B cell (primary cell): ENCODE measurements around the gene GPR37. TPM values are rescaled to one million over a fixed set of nuclear protein-coding genes. Genes with fewer than 3 reads are reported as not detected.

Experiments
- ATAC-seq: fragments of 200-7000 bp; cut with Tn5 transposase; one replicate; pipeline ENCODE4 v1.10.0; 2021; ENCODE audit warnings: low read depth, mild to moderate bottlenecking, moderate number of reproducible peaks, moderate library complexity
- CTCF ChIA-PET: fragments of 350-600 bp; sonication (Branson Sonifier 250); formaldehyde crosslinking; loops from one replicate; lab custom pipeline; 2021; ENCODE audit warnings: antibody characterized with exemption, inconsistent platforms; lab: Charles Lee
- POLR2A ChIA-PET: fragments of 350-600 bp; sonication (Branson Sonifier 250); formaldehyde crosslinking; loops from one replicate; lab custom pipeline; 2021; ENCODE audit warnings: antibody characterized with exemption; lab: Charles Lee
- DNase-seq: peaks from one replicate; pipeline ENCODE4 v3.0.0; 2013
- H2AFZ ChIP-seq: 2 replicates; pipeline ENCODE4 v1.6.1; 2012; ENCODE audit warnings: mild to moderate bottlenecking, low read depth, low read length; ENCODE audit not compliant: insufficient read depth, poor library complexity, severe bottlenecking
- H3K27ac ChIP-seq, 2 donors: 1 replicate in 1 of 2; 2 replicates in 1 of 2; pipeline ENCODE4 v1.5.1; 2012 to 2013; ENCODE audit warnings: low read length in 2 of 2, mild to moderate bottlenecking in 2 of 2, moderate library complexity in 1 of 2
- H3K27me3 ChIP-seq, 4 experiments: fragments of 200-600 bp in 1 of 4; sonication (generic) in 1 of 4; replicated peaks in 1 of 4; 1 replicate in 2 of 4; 2 replicates in 2 of 4; pipeline versions ENCODE4 v1.6.1 to v1.7.0; 2013 to 2016; ENCODE audit warnings: low read length in 3 of 4, mild to moderate bottlenecking in 2 of 4, mixed read lengths in 1 of 4, moderate library complexity in 1 of 4; ENCODE audit not compliant: insufficient read depth in 4 of 4, control insufficient read depth in 3 of 4; ENCODE audit errors: control extremely low read depth in 1 of 4
- H3K36me3 ChIP-seq, 2 experiments: replicated peaks in 1 of 2; 1 replicate in 1 of 2; 2 replicates in 1 of 2; pipeline versions ENCODE4 v1.6.1 to v1.7.1; 2013; ENCODE audit warnings: low read length in 1 of 2; ENCODE audit not compliant: insufficient read depth in 2 of 2, control insufficient read depth in 1 of 2; ENCODE audit errors: control extremely low read depth in 1 of 2, extremely low read depth in 1 of 2
- H3K4me1 ChIP-seq, 2 donors: fragments of 200-600 bp in 1 of 2; sonication (generic) in 1 of 2; 1 replicate in 1 of 2; 2 replicates in 1 of 2; pipeline versions ENCODE4 v1.5.1 to v1.6.1; 2013 to 2017; ENCODE audit warnings: low read length in 2 of 2; ENCODE audit not compliant: control insufficient read depth in 2 of 2, insufficient read depth in 2 of 2
- H3K4me2 ChIP-seq: replicated peaks from 2 replicates; pipeline ENCODE3; 2012; ENCODE audit warnings: mild to moderate bottlenecking, low read depth, low read length; ENCODE audit not compliant: poor library complexity, severe bottlenecking
- H3K4me3 ChIP-seq, 5 experiments: fragments of 200-600 bp in 1 of 5; sonication (generic) in 1 of 5; 1 replicate in 3 of 5; 2 replicates in 2 of 5; pipeline versions ENCODE4 v1.5.1 to v1.7.0; 2011 to 2016; ENCODE audit warnings: low read length in 4 of 5, mild to moderate bottlenecking in 4 of 5, low read depth in 2 of 5, control low read depth in 1 of 5, moderate library complexity in 1 of 5; ENCODE audit not compliant: insufficient read depth in 1 of 5; ENCODE audit errors: control extremely low read depth in 1 of 5, extremely low read depth in 1 of 5
- H3K79me2 ChIP-seq: fragments of 200-600 bp; sonication (generic); one replicate; pipeline ENCODE4 v1.6.0; 2016; ENCODE audit warnings: low read length; ENCODE audit not compliant: control insufficient read depth, insufficient read depth
- H3K9ac ChIP-seq: fragments of 200-600 bp; sonication (generic); 2 replicates; pipeline ENCODE4 v1.6.1; 2017; ENCODE audit warnings: mild to moderate bottlenecking, low read length, moderate library complexity
- H3K9me3 ChIP-seq, 3 donors: one replicate each; pipeline versions ENCODE4 v1.6.1 to v1.7.1; 2013; ENCODE audit warnings: low read length in 2 of 3; ENCODE audit not compliant: control insufficient read depth in 2 of 3, insufficient read depth in 1 of 3; ENCODE audit errors: control extremely low read depth in 1 of 3
- H4K20me1 ChIP-seq: 2 replicates; pipeline ENCODE4 v1.6.0; 2012; ENCODE audit warnings: mild to moderate bottlenecking, low read length; ENCODE audit not compliant: insufficient read depth, control insufficient read depth, poor library complexity, severe bottlenecking
- H3K27ac Mint-ChIP-seq: one replicate; pipeline ENCODE4 v1.8.0; 2021; ENCODE audit warnings: mixed read lengths
- H3K27me3 Mint-ChIP-seq: one replicate; pipeline ENCODE4 v1.8.0; 2021; ENCODE audit warnings: mixed read lengths
- H3K4me1 Mint-ChIP-seq: one replicate; pipeline ENCODE4 v1.8.0; 2021; ENCODE audit warnings: mixed read lengths
- H3K4me3 Mint-ChIP-seq: one replicate; pipeline ENCODE4 v1.8.0; 2021; ENCODE audit warnings: mixed read lengths
- H3K9me3 Mint-ChIP-seq: one replicate; pipeline ENCODE4 v1.8.0; 2022; ENCODE audit warnings: mixed read lengths; ENCODE audit not compliant: insufficient read depth
- CTCF ChIP-seq: fragments of 200-600 bp; IDR thresholded peaks from one replicate; pipeline ENCODE4 v1.8.0; 2022; ENCODE audit warnings: antibody characterized with exemption, mild to moderate bottlenecking
- EZH2 ChIP-seq: IDR thresholded peaks from 2 replicates; pipeline ENCODE4 v1.6.1; 2012; ENCODE audit warnings: borderline replicate concordance, low read depth, mild to moderate bottlenecking, moderate library complexity, low read length; ENCODE audit not compliant: insufficient read depth, poor library complexity, severe bottlenecking
- WGBS: methylation state at CpG from one replicate; pipeline ENCODE4 v1.1.5; 2013; ENCODE audit warnings: missing lambda C conversion rate; ENCODE audit not compliant: insufficient coverage; 5-methylcytosine and 5-hydroxymethylcytosine counted together
- intact Hi-C: fragments of 100-400 bp; cut with micrococcal nuclease; formaldehyde crosslinking; loops from one replicate; pipeline ENCODE4 v1.10.0; 2022
- polyA plus RNA-seq: library from polyadenylated mRNA; depleted of rRNA; stranded (reverse); fragments of >200 nt; gene quantifications from 2 replicates; pipeline ENCODE4 v1.2.3, GENCODE V29; 2012
- total RNA-seq, 2 donors: library from RNA; stranded (reverse); fragments of 120-200 nt in 1 of 2; gene quantifications; 1 replicate in 1 of 2; 2 replicates in 1 of 2; pipeline versions ENCODE4 v1.2.3 to v1.2.4, GENCODE V29; 2013 to 2022

GPR37 gene
- total and polyA plus RNA-seq, 2 donors (not counting 1 experiment from before 2014, with no cell fraction given) = not detected

DNA sequence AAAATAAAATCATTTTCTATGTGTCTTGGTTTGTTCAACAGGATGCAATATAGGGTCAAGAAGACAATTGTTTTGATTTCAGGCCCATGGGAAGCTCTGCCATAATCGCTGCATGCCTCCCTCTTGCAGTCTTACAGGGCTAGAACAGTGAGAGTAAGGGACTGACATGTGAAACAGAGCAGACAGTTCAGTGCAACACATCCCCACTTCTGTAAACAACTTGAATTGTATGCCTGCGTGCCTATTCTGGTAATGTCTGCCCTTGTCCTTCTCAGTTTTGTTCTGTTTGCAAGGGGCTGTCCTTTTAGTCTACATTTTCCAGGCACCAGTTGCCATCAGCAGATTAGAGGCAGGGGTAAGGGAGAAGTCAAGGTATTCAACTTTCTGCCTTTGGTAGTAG, 34.8 kb upstream of the GPR37 start:
- intact Hi-C loops = no loop called here
- H4K20me1 ChIP-seq = no peaks in the 10 kb centered on the region
- no peak overlapping the region for H2AFZ ChIP-seq
- H3K36me3 ChIP-seq = no peaks in the 10 kb centered on the region
- H3K79me2 ChIP-seq = no peaks in the 10 kb centered on the region
- WGBS = 72% methylated on average over 2 of the region's 2 CpGs
- ATAC-seq (no peak), DNase-seq (no peak)
- no peak overlapping the region for H3K27ac ChIP-seq
- no peak for TF ChIP-seq EZH2
- peaks cover 2% of the 10 kb centered on the region for H3K4me1 Mint-ChIP-seq
- ChIA-PET CTCF (interaction anchor here (1.9 kb wide), 1 partner anchor 57 kb away, joined by 4 read pairs; no protein-coding TSS in a partner anchor), POLR2A (no interaction called here)
- no peak overlapping the region for H3K4me2 ChIP-seq
- no peaks in the 10 kb centered on the region for H3K27me3 ChIP-seq
- no peaks in the 10 kb centered on the region for H3K27me3 Mint-ChIP-seq
- H3K4me3 Mint-ChIP-seq = no peak overlapping the region
- no peaks in the 10 kb centered on the region for H3K9me3 ChIP-seq
- H3K4me3 ChIP-seq = no peak overlapping the region
- H3K27ac Mint-ChIP-seq = no peak overlapping the region
- H3K9me3 Mint-ChIP-seq = peaks cover 2% of the 10 kb centered on the region
- no peak overlapping the region for H3K9ac ChIP-seq
- H3K4me1 ChIP-seq = no peaks in the 10 kb centered on the region

- WGBS = 100% methylated on average over 1 of the region's 6 CpGs
- intact Hi-C loops = no loop called here
- no peaks in the 10 kb centered on the region for H3K4me1 ChIP-seq
- H3K27ac ChIP-seq = no peak overlapping the region
- no peak for DNase-seq
- no peak overlapping the region for H2AFZ ChIP-seq
- H3K9ac ChIP-seq = no peak overlapping the region
- POLR2A ChIA-PET = no interaction called here
- no peak overlapping the region for H3K4me3 ChIP-seq
- Mint-ChIP-seq H3K4me3 (no peak overlapping the region), H3K9me3 (peaks cover 2% of the 10 kb centered on the region), H3K4me1 (peaks cover 2% of the 10 kb centered on the region), H3K27me3 (no peaks in the 10 kb centered on the region), H3K27ac (no peak overlapping the region)
- TF ChIP-seq CTCF (no peak), EZH2 (no peak)
- ATAC-seq = no peak
- no peaks in the 10 kb centered on the region for H3K27me3 ChIP-seq
- H4K20me1 ChIP-seq = no peaks in the 10 kb centered on the region
- no peaks in the 10 kb centered on the region for H3K36me3 ChIP-seq
- H3K9me3 ChIP-seq = no peaks in the 10 kb centered on the region
- no peak overlapping the region for H3K4me2 ChIP-seq
- CTCF ChIA-PET = no interaction called here
- no peaks in the 10 kb centered on the region for H3K79me2 ChIP-seq
These were observed 33.9 kb upstream of the GPR37 start for GRCh38 chr7:124799448-124799847.
